NCI-H2081 treated with DMSO at 0.1 percent for 48 hours (cell line): ENCODE data around the gene NMNAT1.
"Not testable (repeated sequence)": the region's sequence is repeated elsewhere in the genome, so short reads cannot be mapped to it uniquely, and the experiment has no call there.

ENCODE experiments used
- DNase-seq: peaks from one replicate; lab custom pipeline; 2025; lab: John Stamatoyannopoulos, UW

NMNAT1 gene

GRCh38 chr1:9920606-9921005, 22.7 kb upstream of the NMNAT1 start:
- DNase-seq = no peak

- no peak for DNase-seq
These were observed 20.9 kb upstream of the NMNAT1 start for GRCh38 chr1:9922342-9922741.

- DNase-seq = no peak
These were observed 16.0 kb upstream of the NMNAT1 start for GRCh38 chr1:9927259-9927658.

GRCh38 chr1:9929431-9930385, 13.6 kb upstream of the NMNAT1 start:
- DNase-seq = no peak

- DNase-seq = peak; percentile 21
These were observed 806 bp upstream of the NMNAT1 start for GRCh38 chr1:9942399-9942938.

- no peak for DNase-seq
These were observed 3.0 kb downstream of the NMNAT1 start for GRCh38 chr1:9946315-9946714.

- no peak for DNase-seq
These were observed 14.5 kb downstream of the NMNAT1 start for GRCh38 chr1:9957726-9958125.

- DNase-seq = no peak
These were observed 16.7 kb downstream of the NMNAT1 start for GRCh38 chr1:9960011-9960410.

- DNase-seq = no peak
These were observed 17.7 kb downstream of the NMNAT1 start for GRCh38 chr1:9960706-9961562.

GRCh38 chr1:9984253-9984652, 41.0 kb downstream of the NMNAT1 start:
- DNase-seq = no peak

GRCh38 chr1:9985001-9985400, 41.7 kb downstream of the NMNAT1 start:
- DNase-seq = no peak

- no peak for DNase-seq
These were observed 46.5 kb downstream of the NMNAT1 start for GRCh38 chr1:9989773-9990172.

- no peak for DNase-seq
These were observed 47.7 kb downstream of the NMNAT1 start for GRCh38 chr1:9990944-9991343.

- no peak for DNase-seq
These were observed 49.6 kb downstream of the NMNAT1 start for GRCh38 chr1:9992910-9993309.

- DNase-seq = no peak
These were observed 50.3 kb downstream of the NMNAT1 start for GRCh38 chr1:9993561-9994075.

GRCh38 chr1:9996624-9997582, 53.6 kb downstream of the NMNAT1 start, which contains the start of gene RBP7:
Gene RBP7 (plus strand): TSS chr1:9997228. CDS start chr1:9997259, 31 bp downstream.
- DNase-seq = no peak

GRCh38 chr1:10001016-10001665, 57.9 kb downstream of the NMNAT1 start:
- no peak for DNase-seq

- not testable (repeated sequence) for DNase-seq
These were observed 62.0 kb downstream of the NMNAT1 start for GRCh38 chr1:10005248-10005647.

- no peak for DNase-seq
These were observed 63.9 kb downstream of the NMNAT1 start for GRCh38 chr1:10007169-10007568.

- DNase-seq = no peak
These were observed 70.7 kb downstream of the NMNAT1 start for GRCh38 chr1:10014016-10014415.

- no peak for DNase-seq
These were observed 76.3 kb downstream of the NMNAT1 start for GRCh38 chr1:10019561-10019960.
